Aorta (tissue), 5 donors: ENCODE results near the gene JOSD2. TPM values are rescaled to one million over a fixed set of nuclear protein-coding genes. Genes with fewer than 3 reads are reported as not detected.

Experiments
- ATAC-seq: fragments of 200-7000 bp; cut with Tn5 transposase; one replicate; pipeline ENCODE4 v1.9.1; 2022; ENCODE audit warnings: moderate library complexity; ENCODE audit not compliant: low FRiP score
- DNase-seq, 2 donors: peaks; one replicate each; pipeline ENCODE4 v3.0.0-alpha.2; 2020
- H3K27ac ChIP-seq, 2 donors: one replicate each; pipeline ENCODE4 v1.5.1; 2013; ENCODE audit warnings: low read length in 2 of 2, mild to moderate bottlenecking in 2 of 2, moderate library complexity in 2 of 2, control low read depth in 1 of 2, inconsistent platforms in 1 of 2, low read depth in 1 of 2
- H3K27me3 ChIP-seq, 2 donors: one replicate each; pipeline ENCODE4 v1.6.1; 2013; ENCODE audit warnings: control low read depth in 1 of 2, low read length in 1 of 2, mild to moderate bottlenecking in 1 of 2, moderate library complexity in 1 of 2; ENCODE audit not compliant: insufficient read depth in 2 of 2, control insufficient read depth in 1 of 2
- H3K36me3 ChIP-seq, 2 donors: one replicate each; pipeline ENCODE4 v1.6.1; 2013; ENCODE audit warnings: control low read depth in 1 of 2, low read length in 1 of 2, mild to moderate bottlenecking in 1 of 2; ENCODE audit not compliant: insufficient read depth in 2 of 2, control insufficient read depth in 1 of 2
- H3K4me1 ChIP-seq, 2 donors: one replicate each; pipeline ENCODE4 v1.6.1; 2013; ENCODE audit warnings: low read length in 2 of 2, control low read depth in 1 of 2, mild to moderate bottlenecking in 1 of 2, moderate library complexity in 1 of 2; ENCODE audit not compliant: insufficient read depth in 2 of 2, control insufficient read depth in 1 of 2
- H3K4me3 ChIP-seq, 2 donors: one replicate each; pipeline ENCODE4 v1.5.1; 2013; ENCODE audit warnings: low read length in 2 of 2, control low read depth in 1 of 2, mild to moderate bottlenecking in 1 of 2
- H3K9me3 ChIP-seq: one replicate; pipeline ENCODE4 v1.6.1; 2013; ENCODE audit warnings: mild to moderate bottlenecking, low read length; ENCODE audit not compliant: control insufficient read depth
- WGBS, 2 donors: extraction: QIAGEN DNeasy Blood & Tissue Kit; methylation state at CpG; one replicate each; pipeline ENCODE4 v1.1.7; 2013; 5-methylcytosine and 5-hydroxymethylcytosine counted together
- intact Hi-C, 2 donors: fragments of 100-400 bp; cut with DNase I; formaldehyde crosslinking; loops; one replicate each; pipeline versions ENCODE4 v1.14.2 to v1.15.0; 2022
- polyA plus RNA-seq, 2 donors: library from polyadenylated mRNA; stranded (reverse); fragments of 200-250 nt; gene quantifications; one replicate each; pipeline ENCODE4 v1.2.3, GENCODE V29; 2013
- total RNA-seq, 2 donors: library from RNA; stranded (reverse); fragmentation: NEBNext Ultra II Directional; extraction: Animal tissue kit (Norgen Biotek cat#: 25700); gene quantifications; one replicate each; pipeline ENCODE4 v1.2.1, GENCODE V29; 2021
- donor health status: healthy with polysubstance abuse.
- donor health status: Bipolar disorder and iron deficiency.
- donor health status: DM: no; HTN: no; CAD: no.
- donor health status: DM: no; HTN: no; CAD: no.
- donor health status: DM: yes; HTN: yes; CAD: no.

JOSD2 gene
- total and polyA plus RNA-seq, 4 donors = 26.6 to 76.1 (median 37.2) TPM

- no peak for ATAC-seq
- intact Hi-C loops = no loop called here
Observed at GRCh38 chr19:50485284-50485955, 25.6 kb downstream of the JOSD2 start.

GRCh38 chr19:50482916-50483315 lies 28.1 kb downstream of the JOSD2 start:
- peaks cover 4% of the 10 kb centered on the region in 2 donors for H3K36me3 ChIP-seq
- no peaks in the 10 kb centered on the region for H3K9me3 ChIP-seq
- H3K27ac ChIP-seq = no peak overlapping the region
- H3K4me1 ChIP-seq = no peaks in the 10 kb centered on the region
- no peak for ATAC-seq
- 53 to 59% methylated on average over 10 of the region's 10 CpGs for WGBS, 2 donors
- no peaks in the 10 kb centered on the region for H3K27me3 ChIP-seq
- peak in 1 of 2 donors; percentile 36 for DNase-seq
- no peak overlapping the region for H3K4me3 ChIP-seq
- intact Hi-C loops = no loop called here

More at GRCh38 chr19:50485284-50485955, 25.6 kb downstream of the JOSD2 start:
- H3K36me3 ChIP-seq = peaks cover 2 to 4% of the 10 kb centered on the region in 2 donors
- WGBS, 2 donors = 83 to 88% methylated on average over 10 of the region's 10 CpGs
- no peaks in the 10 kb centered on the region for H3K27me3 ChIP-seq
- DNase-seq = peak in 1 of 2 donors; percentile 27
- H3K27ac ChIP-seq = no peak overlapping the region
- H3K9me3 ChIP-seq = no peaks in the 10 kb centered on the region
- H3K4me3 ChIP-seq = no peak overlapping the region
- no peaks in the 10 kb centered on the region for H3K4me1 ChIP-seq

GRCh38 chr19:50482271-50482855 lies 28.6 kb downstream of the JOSD2 start:
- 73 to 78% methylated on average over 15 to 16 of the region's 16 CpGs for whole genome bisulfite sequencing, 2 donors
- no peaks in the 10 kb centered on the region for H3K9me3 ChIP-seq
- no peak overlapping the region for H3K27ac ChIP-seq
- peak; percentile 27 to 48 for DNase-seq
- peaks cover 4% of the 10 kb centered on the region in 2 donors for H3K36me3 ChIP-seq
- H3K4me3 ChIP-seq = no peak overlapping the region
- no peaks in the 10 kb centered on the region for H3K4me1 ChIP-seq
- H3K27me3 ChIP-seq = no peaks in the 10 kb centered on the region
- ATAC-seq = no peak
- intact Hi-C loops = no loop called here

- WGBS, 2 donors = 92% methylated on average over 25 to 27 of the region's 27 CpGs
- ATAC-seq = no peak
- H3K36me3 ChIP-seq = peaks cover 4% of the 10 kb centered on the region in 2 donors
- H3K4me1 ChIP-seq = no peaks in the 10 kb centered on the region
- no peaks in the 10 kb centered on the region for H3K27me3 ChIP-seq
- intact Hi-C loops = no loop called here
- H3K27ac ChIP-seq = no peak overlapping the region
- no peaks in the 10 kb centered on the region for H3K9me3 ChIP-seq
- H3K4me3 ChIP-seq = no peak overlapping the region
- DNase-seq = peak; percentile 33 to 69
Observed at GRCh38 chr19:50481351-50482149, 29.4 kb downstream of the JOSD2 start.

- 87 to 90% methylated on average over 33 to 37 of the region's 37 CpGs for WGBS, 2 donors
- Histone ChIP-seq H3K9me3 (no peaks in the 10 kb centered on the region), H3K4me3 (no peak overlapping the region), H3K4me1 (no peaks in the 10 kb centered on the region), H3K27ac (no peak overlapping the region), H3K36me3 (peaks cover 4% of the 10 kb centered on the region in 2 donors), H3K27me3 (no peaks in the 10 kb centered on the region)
- no peak for ATAC-seq
- intact Hi-C loops = no loop called here
- DNase-seq = peak in 1 of 2 donors; percentile 61
Observed at GRCh38 chr19:50480281-50481111, 30.5 kb downstream of the JOSD2 start.

GRCh38 chr19:50479761-50480251 lies 31.2 kb downstream of the JOSD2 start:
- intact Hi-C loops = no loop called here
- ATAC-seq (no peak), DNase-seq (peak in 1 of 2 donors; percentile 55)
- peaks cover 4% of the 10 kb centered on the region in 2 donors for H3K36me3 ChIP-seq
- H3K9me3 ChIP-seq = no peaks in the 10 kb centered on the region
- no peak overlapping the region for H3K4me3 ChIP-seq
- H3K27me3 ChIP-seq = no peaks in the 10 kb centered on the region
- WGBS, 2 donors = 93 to 95% methylated on average over 16 of the region's 16 CpGs
- no peaks in the 10 kb centered on the region for H3K4me1 ChIP-seq
- H3K27ac ChIP-seq = no peak overlapping the region

GRCh38 chr19:50478901-50479715 lies 31.9 kb downstream of the JOSD2 start:
- Histone ChIP-seq H3K36me3 (peaks cover 4% of the 10 kb centered on the region in 2 donors), H3K27ac (no peak overlapping the region), H3K27me3 (no peaks in the 10 kb centered on the region), H3K4me3 (no peak overlapping the region), H3K4me1 (no peaks in the 10 kb centered on the region), H3K9me3 (no peaks in the 10 kb centered on the region)
- WGBS, 2 donors = 73 to 76% methylated on average over 19 of the region's 19 CpGs
- intact Hi-C loops = no loop called here
- DNase-seq (peak in 1 of 2 donors; percentile 72), ATAC-seq (no peak)
